Neural cell (in vitro differentiated cells): Measurements from ENCODE around the gene CRNKL1.

Experiments
- EP300 ChIP-seq: fragments of 450-650 bp; conservative IDR thresholded peaks from 2 replicates; pipeline ENCODE4 v1.6.1; 2014; ENCODE audit warnings: antibody characterized with exemption, mild to moderate bottlenecking, moderate library complexity; ENCODE audit not compliant: poor library complexity, severe bottlenecking
- EZH2 ChIP-seq: fragments of 200-600, 300-800 bp; shearing (Covaris generic), sonication (generic); IDR thresholded peaks from 2 replicates; pipeline ENCODE4 v1.6.1; 2014; ENCODE audit warnings: antibody characterized with exemption, low read length, borderline replicate concordance, mild to moderate bottlenecking; ENCODE audit not compliant: insufficient read depth, poor library complexity, severe bottlenecking
- MXI1 ChIP-seq: fragments of 450-650 bp; conservative IDR thresholded peaks from 2 replicates; pipeline ENCODE4 v1.6.1; 2014; ENCODE audit warnings: antibody characterized with exemption, mild to moderate bottlenecking; ENCODE audit not compliant: poor library complexity, severe bottlenecking
- POLR2AphosphoS5 ChIP-seq: IDR thresholded peaks from 2 replicates; pipeline ENCODE4 v1.6.1; 2012
- RAD21 ChIP-seq: fragments of 450-650 bp; conservative IDR thresholded peaks from 2 replicates; pipeline ENCODE4 v1.6.1; 2014; ENCODE audit warnings: antibody characterized with exemption, mild to moderate bottlenecking, moderate library complexity
- SMC3 ChIP-seq: fragments of 450-650 bp; conservative IDR thresholded peaks from 2 replicates; pipeline ENCODE4 v1.6.1; 2014; ENCODE audit warnings: antibody characterized with exemption, mild to moderate bottlenecking, moderate library complexity; ENCODE audit not compliant: poor library complexity
- TAF1 ChIP-seq: IDR thresholded peaks from 2 replicates; pipeline ENCODE4 v1.6.1; 2012; ENCODE audit warnings: low read depth
- TF ChIP-seq, protein P1 (sequence below): fragments of 450-650 bp; IDR thresholded peaks from 2 replicates; pipeline ENCODE4 v1.5.1; 2014; ENCODE audit warnings: antibody characterized with exemption, mild to moderate bottlenecking, moderate library complexity; ENCODE audit not compliant: poor library complexity, severe bottlenecking
- TF ChIP-seq, protein P2 (sequence below): IDR thresholded peaks from 2 replicates; pipeline ENCODE4 v1.6.1; 2012; ENCODE audit warnings: borderline replicate concordance

- TF ChIP-seq, protein P1, sequence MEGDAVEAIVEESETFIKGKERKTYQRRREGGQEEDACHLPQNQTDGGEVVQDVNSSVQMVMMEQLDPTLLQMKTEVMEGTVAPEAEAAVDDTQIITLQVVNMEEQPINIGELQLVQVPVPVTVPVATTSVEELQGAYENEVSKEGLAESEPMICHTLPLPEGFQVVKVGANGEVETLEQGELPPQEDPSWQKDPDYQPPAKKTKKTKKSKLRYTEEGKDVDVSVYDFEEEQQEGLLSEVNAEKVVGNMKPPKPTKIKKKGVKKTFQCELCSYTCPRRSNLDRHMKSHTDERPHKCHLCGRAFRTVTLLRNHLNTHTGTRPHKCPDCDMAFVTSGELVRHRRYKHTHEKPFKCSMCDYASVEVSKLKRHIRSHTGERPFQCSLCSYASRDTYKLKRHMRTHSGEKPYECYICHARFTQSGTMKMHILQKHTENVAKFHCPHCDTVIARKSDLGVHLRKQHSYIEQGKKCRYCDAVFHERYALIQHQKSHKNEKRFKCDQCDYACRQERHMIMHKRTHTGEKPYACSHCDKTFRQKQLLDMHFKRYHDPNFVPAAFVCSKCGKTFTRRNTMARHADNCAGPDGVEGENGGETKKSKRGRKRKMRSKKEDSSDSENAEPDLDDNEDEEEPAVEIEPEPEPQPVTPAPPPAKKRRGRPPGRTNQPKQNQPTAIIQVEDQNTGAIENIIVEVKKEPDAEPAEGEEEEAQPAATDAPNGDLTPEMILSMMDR = no peak
- TF ChIP-seq, protein P2, sequence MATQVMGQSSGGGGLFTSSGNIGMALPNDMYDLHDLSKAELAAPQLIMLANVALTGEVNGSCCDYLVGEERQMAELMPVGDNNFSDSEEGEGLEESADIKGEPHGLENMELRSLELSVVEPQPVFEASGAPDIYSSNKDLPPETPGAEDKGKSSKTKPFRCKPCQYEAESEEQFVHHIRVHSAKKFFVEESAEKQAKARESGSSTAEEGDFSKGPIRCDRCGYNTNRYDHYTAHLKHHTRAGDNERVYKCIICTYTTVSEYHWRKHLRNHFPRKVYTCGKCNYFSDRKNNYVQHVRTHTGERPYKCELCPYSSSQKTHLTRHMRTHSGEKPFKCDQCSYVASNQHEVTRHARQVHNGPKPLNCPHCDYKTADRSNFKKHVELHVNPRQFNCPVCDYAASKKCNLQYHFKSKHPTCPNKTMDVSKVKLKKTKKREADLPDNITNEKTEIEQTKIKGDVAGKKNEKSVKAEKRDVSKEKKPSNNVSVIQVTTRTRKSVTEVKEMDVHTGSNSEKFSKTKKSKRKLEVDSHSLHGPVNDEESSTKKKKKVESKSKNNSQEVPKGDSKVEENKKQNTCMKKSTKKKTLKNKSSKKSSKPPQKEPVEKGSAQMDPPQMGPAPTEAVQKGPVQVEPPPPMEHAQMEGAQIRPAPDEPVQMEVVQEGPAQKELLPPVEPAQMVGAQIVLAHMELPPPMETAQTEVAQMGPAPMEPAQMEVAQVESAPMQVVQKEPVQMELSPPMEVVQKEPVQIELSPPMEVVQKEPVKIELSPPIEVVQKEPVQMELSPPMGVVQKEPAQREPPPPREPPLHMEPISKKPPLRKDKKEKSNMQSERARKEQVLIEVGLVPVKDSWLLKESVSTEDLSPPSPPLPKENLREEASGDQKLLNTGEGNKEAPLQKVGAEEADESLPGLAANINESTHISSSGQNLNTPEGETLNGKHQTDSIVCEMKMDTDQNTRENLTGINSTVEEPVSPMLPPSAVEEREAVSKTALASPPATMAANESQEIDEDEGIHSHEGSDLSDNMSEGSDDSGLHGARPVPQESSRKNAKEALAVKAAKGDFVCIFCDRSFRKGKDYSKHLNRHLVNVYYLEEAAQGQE = no peak
- no peak for TF ChIP-seq TAF1
- no peak for TF ChIP-seq EZH2
- TF ChIP-seq RAD21 = no peak
- TF ChIP-seq EP300 = no peak
- no peak for TF ChIP-seq POLR2AphosphoS5
- TF ChIP-seq MXI1 = no peak
- no peak for TF ChIP-seq SMC3
Observed at GRCh38 chr20:20018366-20018765, 33.9 kb downstream of the CRNKL1 start.
